DOHH2 (cell line): Measurements from ENCODE around the gene CRYBG2.
"Not testable (repeated sequence)": the region's sequence is repeated elsewhere in the genome, so short reads cannot be mapped to it uniquely, and the experiment has no call there.

Experiments used
- H3F3A ChIP-seq: fragments of 200-600 bp; sonication (generic), shearing (Covaris generic); 2 replicates; pipeline ENCODE4 v1.6.0; 2016; ENCODE audit warnings: antibody characterized with exemption, mild to moderate bottlenecking; ENCODE audit not compliant: control insufficient read depth, insufficient read depth
- H3K27ac ChIP-seq: fragments of 200-600 bp; sonication (generic); 2 replicates; pipeline ENCODE4 v1.5.1; 2014; ENCODE audit warnings: low read depth, mild to moderate bottlenecking, low read length, moderate library complexity
- H3K27me3 ChIP-seq: fragments of 200-600 bp; sonication (generic); 2 replicates; pipeline ENCODE4 v1.6.1; 2014; ENCODE audit warnings: mild to moderate bottlenecking, low read length, mixed read lengths; ENCODE audit not compliant: control insufficient read depth
- H3K36me3 ChIP-seq: fragments of 200-600 bp; sonication (generic); 2 replicates; pipeline ENCODE4 v1.6.1; 2014; ENCODE audit warnings: mild to moderate bottlenecking, low read length, moderate library complexity, mixed read lengths; ENCODE audit not compliant: control insufficient read depth
- H3K4me1 ChIP-seq: fragments of 200-600 bp; sonication (generic); 2 replicates; pipeline ENCODE4 v1.6.1; 2014; ENCODE audit warnings: mild to moderate bottlenecking, low read length, mixed read lengths; ENCODE audit not compliant: control insufficient read depth
- H3K4me2 ChIP-seq: fragments of 200-600 bp; sonication (generic); 2 replicates; pipeline ENCODE4 v1.6.0; 2014; ENCODE audit warnings: mild to moderate bottlenecking, low read length, moderate library complexity
- H3K4me3 ChIP-seq: fragments of 200-600 bp; sonication (generic); 2 replicates; pipeline ENCODE4 v1.5.1; 2014; ENCODE audit warnings: mild to moderate bottlenecking, low read length, mixed read lengths
- H3K79me2 ChIP-seq: fragments of 200-600 bp; sonication (generic); 2 replicates; pipeline ENCODE4 v1.6.1; 2014; ENCODE audit warnings: mild to moderate bottlenecking, low read length, mixed read lengths; ENCODE audit not compliant: control insufficient read depth
- H3K9me2 ChIP-seq: fragments of 200-600 bp; sonication (generic); replicated peaks from 2 replicates; pipeline ENCODE4 v1.6.1; 2014; ENCODE audit warnings: mild to moderate bottlenecking, low read length, mixed read lengths; ENCODE audit not compliant: control insufficient read depth
- H3K9me3 ChIP-seq: fragments of 200-600 bp; sonication (generic); 2 replicates; pipeline ENCODE4 v1.6.1; 2014; ENCODE audit warnings: antibody characterized with exemption, low read length, mixed read lengths; ENCODE audit not compliant: control insufficient read depth, insufficient read depth
- H4K20me1 ChIP-seq: fragments of 200-600 bp; sonication (generic); 2 replicates; pipeline ENCODE4 v1.6.0; 2014; ENCODE audit warnings: low read depth, mild to moderate bottlenecking, antibody characterized with exemption, low read length, moderate library complexity; ENCODE audit not compliant: control insufficient read depth, insufficient read depth
- CTCF ChIP-seq: fragments of 200-600 bp; sonication (generic); IDR thresholded peaks from one replicate; pipeline ENCODE4 v1.5.1; 2014; ENCODE audit warnings: antibody characterized with exemption, mild to moderate bottlenecking, low read depth, low read length; ENCODE audit not compliant: poor library complexity, severe bottlenecking
- EZH2phosphoT487 ChIP-seq: fragments of 200-600 bp; sonication (generic); IDR thresholded peaks from 2 replicates; pipeline ENCODE4 v1.6.1; 2017; ENCODE audit warnings: borderline replicate concordance, mild to moderate bottlenecking, antibody characterized with exemption, low read length, moderate library complexity, mixed read lengths

The CRYBG2 gene

DNA sequence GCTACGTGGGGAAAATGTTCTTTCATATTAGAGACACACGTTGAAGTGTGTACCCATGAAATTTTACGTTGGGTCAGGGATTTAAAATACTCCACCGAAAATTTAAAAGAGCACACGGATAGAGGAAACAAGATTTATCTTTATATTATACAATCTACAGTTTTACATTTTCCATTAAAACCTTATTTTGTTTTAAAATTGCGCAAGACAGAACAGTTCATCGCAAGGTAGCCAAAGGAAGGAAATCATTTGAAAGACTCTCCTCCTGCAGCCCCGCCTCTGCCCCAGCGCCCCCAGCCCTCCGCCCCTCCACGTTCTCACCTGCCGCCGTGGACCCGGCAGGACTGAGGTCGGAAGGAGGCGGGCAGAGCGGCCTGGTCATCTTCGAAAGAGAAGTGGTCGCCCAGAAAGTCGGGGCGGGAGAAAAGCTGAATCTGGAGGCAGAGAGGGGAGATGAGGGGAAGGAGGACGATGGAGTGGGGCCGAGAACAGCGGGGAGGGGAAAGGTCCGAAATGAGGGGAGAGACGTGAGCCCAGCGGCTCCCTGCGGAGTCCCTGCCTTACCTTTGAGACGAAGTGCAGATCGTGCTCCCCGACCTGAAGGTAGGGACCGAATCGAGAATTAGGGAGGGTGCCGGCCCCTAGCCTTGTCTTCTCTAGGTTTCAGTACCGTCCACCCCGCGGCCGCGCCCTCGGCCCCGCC, 18.0 kb downstream of the CRYBG2 start:
- H3K36me3 ChIP-seq = no peaks in the 10 kb centered on the region
- no peaks in the 10 kb centered on the region for H3K79me2 ChIP-seq
- no peaks in the 10 kb centered on the region for H3K9me3 ChIP-seq
- peak overlapping the region; percentile 87 for H3K4me2 ChIP-seq
- no peak for TF ChIP-seq CTCF
- TF ChIP-seq EZH2phosphoT487 = no peak
- peaks cover 21% of the 10 kb centered on the region for H3K27me3 ChIP-seq
- H3K9me2 ChIP-seq = no peaks in the 10 kb centered on the region
- no peaks in the 10 kb centered on the region for H4K20me1 ChIP-seq
- H3K27ac ChIP-seq = no peak overlapping the region
- peak overlapping the region; percentile 81 for H3K4me3 ChIP-seq
- peaks cover 7% of the 10 kb centered on the region; the same call in 1 of the 2 replicates for H3F3A ChIP-seq
- H3K4me1 ChIP-seq = peaks cover 21% of the 10 kb centered on the region

DNA sequence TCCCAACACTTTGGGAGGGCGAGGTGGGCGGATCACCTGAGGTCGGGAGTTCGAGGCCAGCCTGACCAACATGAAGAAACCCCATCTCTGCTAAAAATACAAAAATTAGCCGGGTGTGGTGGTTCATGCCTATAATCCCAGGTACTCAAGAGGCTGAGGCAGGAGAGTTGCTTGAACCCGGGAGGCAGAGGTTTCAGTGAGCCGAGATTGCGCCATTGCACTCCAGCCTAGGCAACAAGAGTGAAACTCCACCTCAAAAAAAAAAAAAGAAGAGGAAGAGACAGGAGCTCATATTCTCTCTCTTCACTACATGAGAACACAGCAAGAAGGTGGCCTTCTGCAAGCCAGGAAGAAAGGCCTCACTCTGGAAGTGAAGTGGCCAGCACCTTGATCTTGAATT, 20.6 kb downstream of the CRYBG2 start:
- Histone ChIP-seq H3K4me1 (peaks cover 23% of the 10 kb centered on the region), H3K27me3 (peaks cover 17% of the 10 kb centered on the region)
- H3K27ac ChIP-seq, H3K4me3 ChIP-seq, H4K20me1 ChIP-seq, H3K36me3 ChIP-seq, H3K4me2 ChIP-seq, H3K79me2 ChIP-seq, H3K9me2 ChIP-seq, H3K9me3 ChIP-seq, H3F3A ChIP-seq: not testable (repeated sequence)

DNA sequence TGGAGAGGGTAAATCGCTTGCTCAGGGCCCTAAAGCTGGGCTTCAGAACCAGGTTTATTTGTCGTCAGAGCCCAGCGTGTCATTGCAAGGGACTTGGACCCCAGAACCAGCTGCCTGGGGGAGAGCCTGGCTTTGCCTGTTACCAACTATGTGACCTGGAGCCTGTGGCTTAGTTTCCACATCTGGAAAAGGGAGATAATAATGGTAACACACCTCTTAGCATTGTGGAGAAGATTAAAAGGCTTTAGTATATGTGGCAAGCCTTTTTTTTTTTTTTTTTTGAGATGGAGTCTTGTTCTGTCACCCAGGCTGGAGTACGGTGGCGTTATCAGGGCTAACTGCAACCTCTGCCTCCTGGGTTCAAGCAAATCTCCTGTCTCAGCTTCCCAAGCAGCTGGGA, 23.7 kb downstream of the CRYBG2 start:
- Histone ChIP-seq H3K27me3 (no peaks in the 10 kb centered on the region; the same call in 1 of the 2 replicates), H3K4me2 (no peak overlapping the region), H3K4me1 (peaks cover 9% of the 10 kb centered on the region), H3K36me3 (no peaks in the 10 kb centered on the region), H3F3A (no peaks in the 10 kb centered on the region; the same call in 1 of the 2 replicates), H3K79me2 (no peaks in the 10 kb centered on the region), H3K9me2 (no peaks in the 10 kb centered on the region), H3K27ac (no peak overlapping the region), H4K20me1 (no peaks in the 10 kb centered on the region), H3K9me3 (no peaks in the 10 kb centered on the region), H3K4me3 (no peak overlapping the region)
- TF ChIP-seq EZH2phosphoT487 = no peak
- no peak for TF ChIP-seq CTCF

GRCh38 chr1:26329380-26329779, 24.6 kb downstream of the CRYBG2 start:
- not testable (repeated sequence) for H3K27ac ChIP-seq, H3K4me3 ChIP-seq, H3K9me2 ChIP-seq, H3F3A ChIP-seq, H3K79me2 ChIP-seq, H3K27me3 ChIP-seq, H3K9me3 ChIP-seq, H3K4me1 ChIP-seq, H4K20me1 ChIP-seq, H3K4me2 ChIP-seq, H3K36me3 ChIP-seq
